Stimulated activated CD4-positive, alpha-beta T cell treated with anti-CD3 and anti-CD28 coated beads, Interleukin-2, amount 100 ng/mL, for 4 hours (primary cell): ENCODE results near the gene MBLAC2.

Experiments
- DNase-seq: peaks from one replicate; pipeline ENCODE4 v3.0.0-alpha.2; 2020; ENCODE audit warnings: low read depth

Gene MBLAC2

DNA sequence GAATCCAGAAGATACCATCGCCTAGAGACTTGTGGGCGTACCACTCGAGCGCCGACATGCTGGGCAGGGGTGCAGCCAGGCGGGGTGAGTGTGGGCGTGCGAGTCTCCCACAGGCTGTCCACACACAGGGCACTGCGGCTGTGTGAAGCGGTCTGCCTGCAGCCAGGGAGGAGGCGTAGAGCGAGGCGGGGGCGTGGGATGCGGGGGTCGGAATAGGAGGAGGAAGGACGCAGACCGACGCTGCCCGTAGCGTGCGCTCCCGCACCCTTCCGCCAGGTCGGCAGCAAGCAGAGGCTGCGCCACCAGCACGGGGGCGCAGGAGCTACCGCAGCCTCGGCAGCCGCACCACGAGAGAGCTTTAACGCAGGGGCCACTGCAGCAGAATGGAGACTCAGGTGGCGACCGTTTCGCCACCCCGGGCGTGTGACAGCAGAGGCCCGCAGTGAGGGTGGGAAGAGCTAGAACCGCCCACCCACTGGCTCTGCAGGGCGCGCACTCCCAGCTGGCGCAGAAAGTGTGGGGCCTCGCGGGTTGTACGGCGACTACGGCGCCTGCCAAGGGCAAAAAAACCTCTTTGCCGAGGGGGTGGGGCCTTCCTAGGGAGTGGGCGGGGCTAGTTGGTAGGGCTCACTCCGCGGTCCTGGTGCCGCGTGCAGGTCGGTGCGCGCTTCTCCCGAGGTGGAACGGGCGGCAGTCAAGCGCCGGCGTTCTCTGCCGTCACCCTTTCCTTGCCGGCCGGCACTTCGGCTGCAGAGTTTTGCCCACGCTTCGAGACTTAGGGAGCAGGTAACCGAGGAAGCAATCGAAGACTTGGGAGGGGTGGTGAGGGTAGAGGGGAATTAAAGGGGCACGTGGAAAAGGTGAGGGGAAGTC, at the start of gene MBLAC2, which contains the start of gene POLR3G:
MBLAC2 (minus strand) TSS at position 537 of the 873 bp plus-strand sequence; CDS start at position 58, 479 bp downstream.
POLR3G (plus strand) TSS at position 630 of the 873 bp plus-strand sequence. CDS start 10,704 bp downstream, outside the sequence.
- peak; percentile 92 for DNase-seq

DNA sequence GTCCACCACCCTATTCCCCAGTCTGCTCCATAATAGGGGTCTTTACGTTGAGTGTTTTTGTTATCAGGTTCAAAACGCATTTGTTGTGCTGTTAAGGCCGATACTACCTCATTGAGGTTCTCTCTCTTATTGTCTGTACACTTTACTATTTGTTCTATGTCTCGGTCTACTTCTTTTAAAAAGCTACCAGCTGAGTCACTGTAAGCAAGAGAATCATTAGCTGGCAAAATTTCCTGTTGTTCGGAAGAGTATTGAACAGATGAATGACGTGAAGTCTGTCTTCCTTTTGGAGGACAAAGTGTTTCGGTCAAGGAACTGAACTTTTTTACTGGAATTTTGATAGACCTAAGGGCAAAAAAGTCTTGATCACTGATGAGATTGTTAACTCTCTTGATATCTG, 44.5 kb upstream of the MBLAC2 start:
- no peak for DNase-seq

DNA sequence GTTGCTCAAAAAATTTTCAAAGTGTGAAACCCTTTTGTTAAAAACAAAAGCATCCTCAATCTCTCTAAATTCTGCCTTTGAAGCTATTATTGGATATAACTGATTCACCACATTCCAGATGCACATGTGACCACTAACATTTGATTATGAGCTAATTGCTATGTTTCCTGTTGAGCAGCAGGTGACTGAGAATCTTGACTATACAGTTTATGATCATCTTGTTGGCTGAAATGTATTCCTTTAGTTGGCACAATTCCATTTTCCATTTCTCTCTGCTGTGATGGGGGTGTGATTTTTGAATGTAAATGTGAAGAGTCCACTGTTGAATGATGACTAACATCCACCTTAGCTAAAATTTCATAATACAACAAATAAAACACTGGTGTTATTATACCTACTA, 44.1 kb upstream of the MBLAC2 start:
- no peak for DNase-seq

GRCh38 chr5:90514520-90514919, 39.9 kb upstream of the MBLAC2 start:
- no peak for DNase-seq

DNA sequence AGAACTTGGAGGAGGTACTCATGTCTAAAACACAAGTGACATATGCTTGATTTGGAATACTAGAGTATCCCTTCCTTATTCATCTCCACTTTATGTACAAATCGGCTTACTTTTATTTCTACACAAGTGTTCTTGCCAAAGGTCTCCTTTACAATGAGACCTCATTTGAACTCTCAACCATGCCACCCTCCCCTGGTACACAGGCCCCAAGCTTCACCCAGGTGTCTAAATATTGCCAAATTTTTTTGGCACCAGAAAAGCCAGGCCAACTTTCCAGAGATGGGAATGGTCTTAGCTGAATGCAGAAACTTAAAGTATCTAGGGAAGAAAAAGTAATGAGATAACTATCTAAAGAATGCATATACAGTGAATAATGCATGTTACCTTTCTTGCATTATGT, 35.9 kb upstream of the MBLAC2 start:
- no peak for DNase-seq

DNA sequence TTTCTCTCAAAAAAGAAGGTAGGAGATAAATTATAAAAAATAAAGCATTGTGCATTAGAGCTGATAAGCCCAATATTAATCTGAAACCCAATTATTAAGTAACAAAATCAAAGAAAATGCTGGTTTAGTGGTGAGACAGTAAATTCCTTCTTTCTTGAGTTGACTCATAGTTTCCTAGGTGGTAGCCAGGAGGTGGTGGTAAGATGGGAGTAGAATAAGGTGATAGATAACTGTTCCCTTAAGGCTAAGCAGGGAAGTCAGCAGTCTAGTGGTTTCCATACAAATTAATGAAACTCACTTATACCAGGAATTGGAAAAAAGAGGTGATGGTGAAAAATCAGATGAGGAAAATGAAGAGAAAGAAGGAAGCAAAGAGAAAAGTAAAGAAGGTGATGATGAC, 31.6 kb upstream of the MBLAC2 start:
- DNase-seq = no peak

DNA sequence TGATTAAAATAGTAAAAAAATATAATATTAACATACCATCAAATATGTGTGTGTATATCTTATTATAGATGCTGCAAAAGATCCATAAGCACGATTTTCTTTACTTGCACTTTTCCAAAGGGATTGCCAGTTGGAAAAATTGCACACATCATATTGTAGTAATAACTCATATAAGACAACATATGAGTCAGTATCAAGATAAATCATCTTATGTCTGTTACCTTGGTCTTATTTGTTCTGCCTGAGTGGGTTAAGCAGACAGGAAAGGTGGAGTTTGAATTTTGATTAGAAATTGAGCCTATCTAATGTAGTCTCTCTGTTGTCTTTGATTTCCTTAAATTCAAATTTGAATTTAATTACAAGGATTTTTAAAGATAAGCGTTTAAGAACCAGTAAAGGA, 30.2 kb upstream of the MBLAC2 start:
- no peak for DNase-seq

DNA sequence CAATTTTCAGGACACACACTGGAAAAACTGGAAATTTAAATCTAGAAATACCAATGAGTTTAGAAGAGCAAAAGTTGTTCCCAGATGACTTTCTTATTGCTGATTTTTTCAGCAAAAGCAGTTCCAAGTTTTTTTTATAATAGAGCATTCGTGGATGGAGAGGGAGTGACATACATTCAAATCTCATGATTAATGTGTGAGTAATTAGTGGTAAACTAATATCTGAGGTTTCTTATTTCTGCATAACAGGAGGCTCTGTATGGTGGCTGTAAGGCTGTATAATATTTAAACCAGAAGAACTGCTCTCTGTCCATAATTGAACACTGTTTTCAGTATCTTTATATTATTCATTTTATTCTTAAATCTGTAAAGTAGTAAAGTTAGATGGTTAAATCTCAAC, 29.0 kb upstream of the MBLAC2 start:
- DNase-seq = no peak

- DNase-seq = no peak
Observed at GRCh38 chr5:90495146-90495545, 20.6 kb upstream of the MBLAC2 start.

DNA sequence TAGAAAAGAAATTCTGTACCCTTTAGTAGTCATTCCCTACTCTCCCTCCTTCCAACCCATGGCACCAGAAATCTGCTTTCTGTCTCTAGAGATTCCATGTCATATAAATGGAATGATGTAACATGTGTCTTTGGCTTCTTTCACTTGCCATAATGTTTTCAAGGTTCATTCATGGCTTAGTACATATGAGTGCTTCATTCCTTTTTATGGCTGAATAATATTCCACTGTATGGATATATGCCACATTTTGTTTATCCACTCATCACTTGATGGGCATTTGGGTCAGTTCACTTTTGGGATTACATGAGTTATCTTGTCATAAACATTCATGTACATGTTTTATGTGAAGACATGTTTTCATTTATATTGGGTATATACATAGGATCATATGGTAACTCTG, 19.5 kb upstream of the MBLAC2 start:
- no peak for DNase-seq

DNA sequence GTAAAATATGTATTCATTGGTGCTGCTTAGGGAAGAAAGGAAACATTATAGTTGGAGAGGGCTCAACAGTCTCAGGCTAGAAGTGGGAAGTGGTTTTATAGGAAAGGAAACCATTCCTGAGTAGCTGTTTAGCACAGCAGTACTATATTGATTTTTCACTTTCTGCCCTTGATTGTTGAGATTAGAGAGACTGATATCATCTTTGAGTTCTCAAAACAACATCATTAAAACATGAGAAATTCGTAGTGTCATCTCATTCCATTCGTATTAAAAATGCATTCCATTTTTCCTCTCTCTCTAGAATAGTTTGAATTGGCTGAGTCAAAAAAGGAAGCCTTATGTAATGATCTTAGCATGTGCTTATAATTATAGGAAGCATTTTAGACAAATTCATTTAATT, 14.2 kb upstream of the MBLAC2 start:
- DNase-seq = no peak

- DNase-seq = no peak
Observed at GRCh38 chr5:90484540-90484939, 10.0 kb upstream of the MBLAC2 start.

GRCh38 chr5:90483206-90483605, 8.6 kb upstream of the MBLAC2 start:
- no peak for DNase-seq

DNA sequence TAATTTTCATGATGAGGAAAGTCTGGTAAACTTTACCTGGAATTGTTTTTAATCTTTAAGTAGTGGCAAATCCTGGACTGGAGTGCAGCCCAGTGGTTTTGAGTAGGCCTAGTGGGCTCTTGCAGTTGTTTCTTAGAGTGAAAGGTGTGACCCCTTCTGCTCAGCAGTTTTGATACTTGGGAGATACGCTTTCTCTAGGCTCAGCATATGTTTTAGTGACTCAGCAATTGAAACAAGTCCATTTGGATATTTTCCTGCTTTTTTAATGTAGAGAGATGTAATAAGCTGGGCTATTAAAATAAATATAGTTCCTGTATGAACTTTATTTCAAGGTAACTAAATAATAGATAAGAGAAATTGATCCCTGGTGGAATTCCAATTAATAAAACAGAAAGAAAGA, 6.1 kb upstream of the MBLAC2 start:
- DNase-seq = no peak

DNA sequence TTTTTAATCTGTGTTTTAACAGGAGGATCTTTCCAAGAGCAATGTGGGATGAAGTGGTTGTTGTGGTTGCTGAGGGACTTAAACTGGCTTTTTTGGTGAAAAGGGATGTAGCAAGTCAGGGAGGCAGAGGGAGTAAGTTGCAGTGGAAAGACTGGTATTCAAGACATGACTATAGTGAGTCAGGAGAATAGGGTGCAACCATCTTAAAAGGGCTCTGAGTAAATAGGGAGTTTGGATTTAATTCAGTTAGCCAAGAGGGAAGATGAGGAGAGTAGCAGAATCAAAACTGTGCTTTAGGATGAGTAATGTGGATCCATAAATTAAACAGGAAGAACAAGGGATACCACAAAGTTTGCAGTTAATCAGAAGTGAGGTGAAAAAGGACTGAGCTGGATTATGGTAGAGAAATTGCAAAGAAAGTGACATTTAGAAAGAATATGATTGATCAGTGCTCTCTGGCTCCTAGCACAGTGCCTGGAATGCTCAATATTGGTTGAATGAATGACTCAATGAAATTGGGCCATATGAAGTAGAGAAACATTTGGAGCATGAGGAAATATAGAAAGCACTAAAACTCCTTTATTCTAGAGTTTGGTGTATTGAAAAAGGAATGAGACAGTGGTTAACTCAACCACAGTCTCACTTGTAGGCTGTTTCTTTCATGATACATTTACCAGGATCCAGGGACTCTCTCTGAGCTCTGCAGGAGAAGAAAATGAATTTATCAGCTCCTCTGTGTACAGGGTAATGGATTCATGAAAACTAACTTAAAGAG, 5.2 kb upstream of the MBLAC2 start:
- DNase-seq = no peak

DNA sequence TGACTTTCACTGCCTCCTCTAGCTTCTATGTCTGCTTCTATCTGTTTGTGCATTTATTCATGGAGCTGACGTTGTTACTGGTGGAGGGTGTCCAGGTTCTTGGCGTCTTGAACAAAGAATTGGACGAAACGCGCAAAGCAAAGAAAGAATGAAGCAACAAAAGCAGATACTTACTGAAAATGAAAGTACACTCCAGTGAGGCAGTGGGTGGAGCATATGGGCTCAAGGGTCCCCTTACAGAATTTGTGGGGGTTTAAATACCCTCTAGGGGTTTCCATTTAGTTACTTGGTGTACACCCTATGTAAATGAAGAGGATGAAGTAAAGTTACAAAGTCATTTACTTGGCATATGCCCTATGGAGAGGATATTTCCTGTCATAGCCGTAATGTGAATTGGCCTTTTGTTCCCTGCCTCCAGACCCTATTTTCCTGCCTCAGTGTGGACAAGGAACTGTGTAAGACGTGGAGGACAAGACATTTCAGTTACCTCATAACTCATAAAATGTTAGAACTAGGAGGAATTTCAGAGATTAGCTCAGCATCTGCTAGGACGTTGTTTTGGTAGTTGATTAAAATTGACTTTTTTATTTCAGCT, 3.1 kb upstream of the MBLAC2 start:
- no peak for DNase-seq

DNA sequence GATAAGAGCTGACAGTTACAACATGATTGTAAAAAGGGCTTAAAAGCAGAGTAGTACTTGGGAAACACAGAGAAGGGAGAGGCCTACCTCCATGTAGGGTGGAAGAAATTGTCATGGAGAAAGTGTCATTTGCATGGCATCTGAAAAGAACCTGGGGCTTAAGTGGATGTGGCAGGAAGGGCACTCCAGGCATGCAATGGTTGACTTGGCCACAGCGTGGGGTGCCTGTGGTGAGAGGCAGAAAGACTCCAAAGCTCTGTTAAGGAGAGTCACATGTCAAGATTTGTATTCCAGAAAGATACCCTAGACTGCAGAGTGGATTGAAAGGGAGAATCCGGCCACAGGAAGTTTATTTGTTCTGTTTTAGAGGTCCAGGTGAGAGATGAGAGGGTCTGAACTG, 2.5 kb upstream of the MBLAC2 start:
- DNase-seq = no peak

GRCh38 chr5:90476391-90476790, 1.8 kb upstream of the MBLAC2 start:
- no peak for DNase-seq

DNA sequence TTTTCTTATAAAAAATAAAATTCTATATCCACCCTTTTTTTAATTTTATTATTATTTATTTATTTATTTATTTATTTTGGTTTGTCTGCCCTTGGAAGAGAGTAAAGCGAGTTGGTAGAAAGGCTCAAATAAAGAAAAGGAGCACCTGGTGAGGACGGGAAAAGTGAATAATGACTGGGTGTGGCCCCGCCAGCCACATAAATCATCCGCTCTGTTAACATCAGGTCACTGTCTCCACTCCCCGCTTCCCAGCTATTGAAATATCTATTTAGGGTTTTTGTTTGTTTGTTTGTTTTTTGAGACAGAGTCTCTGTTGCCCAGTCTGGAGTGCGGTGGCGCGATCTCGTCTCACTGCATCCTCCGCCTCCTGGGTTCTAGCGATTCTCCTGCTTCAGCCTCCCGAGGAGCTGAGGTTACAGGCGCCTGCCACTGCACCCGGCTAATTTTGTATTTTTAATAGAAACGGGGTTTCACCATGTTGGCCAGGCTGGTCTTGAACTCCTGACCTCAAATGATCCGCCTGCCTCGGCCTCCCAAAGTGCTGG, 937 bp upstream of the MBLAC2 start:
- no peak for DNase-seq

- peak; percentile 6 for DNase-seq
Observed at GRCh38 chr5:90473396-90474234, 956 bp downstream of the MBLAC2 start.

GRCh38 chr5:90472783-90473395, 1.7 kb downstream of the MBLAC2 start:
- no peak for DNase-seq
